GM12874 (cell line): ENCODE data around the gene SELENOS.

Experiments used
- CTCF ChIP-seq: IDR thresholded peaks from 2 replicates; pipeline ENCODE4 v1.5.1; 2011; ENCODE audit warnings: low read depth, mild to moderate bottlenecking, control low read depth, low read length, moderate library complexity; ENCODE audit not compliant: insufficient read depth

Gene SELENOS

GRCh38 chr15:101237251-101237650 lies 40.0 kb downstream of the SELENOS start:
- TF ChIP-seq CTCF, result no peak

- TF ChIP-seq CTCF, result no peak
These were observed 43.5 kb downstream of the SELENOS start for GRCh38 chr15:101233651-101234280.

GRCh38 chr15:101232677-101233076 lies 44.6 kb downstream of the SELENOS start:
- TF ChIP-seq CTCF, result no peak

- no peak for TF ChIP-seq CTCF
These were observed 49.0 kb downstream of the SELENOS start for GRCh38 chr15:101228313-101228712.

- TF ChIP-seq CTCF, result no peak
These were observed 51.6 kb downstream of the SELENOS start for GRCh38 chr15:101225658-101226057.
